Measurements from ENCODE around the gene TCF3.
"Not testable (repeated sequence)": the region's sequence is repeated elsewhere in the genome, so short reads cannot be mapped to it uniquely, and the experiment has no call there.

TCF3 gene

GRCh38 chr19:1652471-1653299, at the start of gene TCF3:
TCF3 (minus strand) TSS chr19:1652615; CDS start chr19:1650248, 2,367 bp downstream.
- DNase-seq = peak; percentile 99

- DNase-seq = no peak
Observed at GRCh38 chr19:1700733-1701663, 48.6 kb upstream of the TCF3 start.

- DNase-seq = no peak
Observed at GRCh38 chr19:1699998-1700732, 47.8 kb upstream of the TCF3 start.

- no peak for DNase-seq
Observed at GRCh38 chr19:1699386-1699785, 47.0 kb upstream of the TCF3 start.

GRCh38 chr19:1698636-1699035, 46.2 kb upstream of the TCF3 start:
- no peak for DNase-seq

GRCh38 chr19:1695481-1695880, 43.1 kb upstream of the TCF3 start:
- not testable (repeated sequence) for DNase-seq

GRCh38 chr19:1691589-1692290, 39.3 kb upstream of the TCF3 start:
- no peak for DNase-seq

GRCh38 chr19:1690699-1691307, 38.4 kb upstream of the TCF3 start:
- peak; percentile 62 to 75 for DNase-seq

GRCh38 chr19:1685785-1686184, 33.4 kb upstream of the TCF3 start:
- DNase-seq = not testable (repeated sequence)

GRCh38 chr19:1685046-1685445, 32.6 kb upstream of the TCF3 start:
- DNase-seq = no peak

- DNase-seq = no peak
Observed at GRCh38 chr19:1684573-1684912, 32.1 kb upstream of the TCF3 start.

GRCh38 chr19:1683869-1684572, 31.6 kb upstream of the TCF3 start:
- DNase-seq = no peak

GRCh38 chr19:1680976-1681375, 28.6 kb upstream of the TCF3 start:
- DNase-seq = no peak

- DNase-seq = no peak
Observed at GRCh38 chr19:1678073-1678472, 25.7 kb upstream of the TCF3 start.

- DNase-seq = no peak
Observed at GRCh38 chr19:1676351-1677266, 24.2 kb upstream of the TCF3 start.

GRCh38 chr19:1675633-1676350, 23.4 kb upstream of the TCF3 start:
- DNase-seq = no peak

GRCh38 chr19:1674293-1674679, 21.9 kb upstream of the TCF3 start:
- no peak for DNase-seq

GRCh38 chr19:1673645-1674292, 21.4 kb upstream of the TCF3 start:
- no peak for DNase-seq

Measured in stimulated activated CD4-positive, alpha-beta T cell treated with anti-CD3 and anti-CD28 coated beads, Interleukin-2, amount 100 ng/mL, for 24 hours (primary cell).